Measurements from ENCODE around the gene MRM1.

Gene MRM1

GRCh38 chr17:36601303-36602029 is at the start of gene MRM1:
Gene MRM1 (plus strand): TSS chr17:36601583. CDS start chr17:36601811, 228 bp downstream.
- DNase-seq (ENCODE audit: low spot score) = peak; percentile 93

- no peak for DNase-seq (ENCODE audit: low spot score)
Measured at GRCh38 chr17:36553459-36553858, 47.9 kb upstream of the MRM1 start.

- no peak for DNase-seq (ENCODE audit: low spot score)
Measured at GRCh38 chr17:36566081-36566480, 35.3 kb upstream of the MRM1 start.

- DNase-seq (ENCODE audit: low spot score) = no peak
Measured at GRCh38 chr17:36575028-36575427, 26.4 kb upstream of the MRM1 start.

GRCh38 chr17:36576793-36577192 is 24.6 kb upstream of the MRM1 start:
- DNase-seq (ENCODE audit: low spot score) = no peak

- DNase-seq (ENCODE audit: low spot score) = no peak
Measured at GRCh38 chr17:36578671-36579070, 22.7 kb upstream of the MRM1 start.

GRCh38 chr17:36583787-36584186 is 17.6 kb upstream of the MRM1 start:
- no peak for DNase-seq (ENCODE audit: low spot score)

GRCh38 chr17:36586138-36586537 is 15.2 kb upstream of the MRM1 start:
- no peak for DNase-seq (ENCODE audit: low spot score)

- DNase-seq (ENCODE audit: low spot score) = no peak
Measured at GRCh38 chr17:36590082-36590481, 11.3 kb upstream of the MRM1 start.

GRCh38 chr17:36591434-36592315 is 9.7 kb upstream of the MRM1 start, which contains the start of gene DHRS11:
Gene DHRS11 (plus strand): TSS chr17:36591879. CDS start chr17:36592010, 131 bp downstream.
- peak; percentile 71 for DNase-seq (ENCODE audit: low spot score)

GRCh38 chr17:36592316-36592715 is 9.1 kb upstream of the MRM1 start:
- no peak for DNase-seq (ENCODE audit: low spot score)

- no peak for DNase-seq (ENCODE audit: low spot score)
Measured at GRCh38 chr17:36592716-36593321, 8.6 kb upstream of the MRM1 start.

- no peak for DNase-seq (ENCODE audit: low spot score)
Measured at GRCh38 chr17:36593656-36594316, 7.6 kb upstream of the MRM1 start.

GRCh38 chr17:36594626-36595401 is 6.6 kb upstream of the MRM1 start:
- no peak for DNase-seq (ENCODE audit: low spot score)

GRCh38 chr17:36597226-36597625 is 4.2 kb upstream of the MRM1 start:
- DNase-seq (ENCODE audit: low spot score) = no peak

GRCh38 chr17:36597866-36598777 is 3.3 kb upstream of the MRM1 start:
- DNase-seq (ENCODE audit: low spot score) = no peak

- DNase-seq (ENCODE audit: low spot score) = no peak
Measured at GRCh38 chr17:36598951-36599401, 2.4 kb upstream of the MRM1 start.

- no peak for DNase-seq (ENCODE audit: low spot score)
Measured at GRCh38 chr17:36599546-36600250, 1.7 kb upstream of the MRM1 start.

- DNase-seq (ENCODE audit: low spot score) = no peak
Measured at GRCh38 chr17:36600465-36600864, 918 bp upstream of the MRM1 start.

GRCh38 chr17:36600936-36601302 is 464 bp upstream of the MRM1 start:
- no peak for DNase-seq (ENCODE audit: low spot score)

Data from cerebellar cortex (tissue), 1 donor.